Vagina (tissue), 2 donors: ENCODE results near the gene ACOX3. TPM values are rescaled to one million over a fixed set of nuclear protein-coding genes. Genes with fewer than 3 reads are reported as not detected.
A peak's percentile ranks its signal among the peaks of the same experiment; 100 is the strongest.

Experiments
- DNase-seq, 2 donors: peaks; one replicate each; pipeline ENCODE4 v3.0.0-alpha.2; 2017; ENCODE audit errors: extremely low spot score in 2 of 2
- H3K27ac ChIP-seq: fragments of 200-600 bp; sonication (generic); one replicate; pipeline ENCODE4 v1.5.1; 2019
- H3K27me3 ChIP-seq: fragments of 200-600 bp; sonication (generic); one replicate; pipeline ENCODE4 v1.5.1; 2019
- H3K36me3 ChIP-seq, 2 donors: fragments of 200-600 bp; sonication (generic); one replicate each; pipeline ENCODE4 v1.5.1; 2017 to 2019
- H3K4me1 ChIP-seq: fragments of 200-600 bp; sonication (generic); one replicate; pipeline ENCODE4 v1.5.1; 2019
- H3K4me3 ChIP-seq, 2 donors: fragments of 200-600 bp; sonication (generic); 1 replicate in 1 of 2; 2 replicates in 1 of 2; pipeline ENCODE4 v1.5.1; 2016 to 2019
- H3K9me3 ChIP-seq: fragments of 200-600 bp; sonication (generic); one replicate; pipeline ENCODE4 v1.5.1; 2019
- POLR2A ChIP-seq, 2 donors: fragments of 450-650 bp; IDR thresholded peaks; one replicate each; pipeline ENCODE4 v1.6.1; 2017; ENCODE audit warnings: antibody characterized with exemption in 2 of 2, mild to moderate bottlenecking in 2 of 2, moderate library complexity in 2 of 2
- POLR2AphosphoS5 ChIP-seq, 2 donors: sonication (generic); formaldehyde crosslinking; IDR thresholded peaks; one replicate each; pipeline ENCODE4 v1.9.0; 2017; ENCODE audit warnings: antibody characterized with exemption in 2 of 2, mild to moderate bottlenecking in 2 of 2, low read depth in 1 of 2; ENCODE audit not compliant: insufficient read depth in 1 of 2
- intact Hi-C: fragments of 100-400 bp; cut with DNase I; formaldehyde crosslinking; loops from one replicate; pipeline ENCODE4 v1.15.1; 2023
- total RNA-seq: library from RNA; depleted of rRNA; stranded (reverse); fragments of >200 nt; gene quantifications from one replicate; pipeline ENCODE4 v1.2.3, GENCODE V29; 2016
- TF ChIP-seq, protein P1 (sequence below), 3 experiments: fragments of 450-650 bp in 2 of 3; fragments of 200-600 bp in 1 of 3; sonication (generic) in 1 of 3; IDR thresholded peaks; one replicate each; pipeline ENCODE4 v1.5.1; 2017 to 2019; ENCODE audit warnings: antibody characterized with exemption in 3 of 3, mild to moderate bottlenecking in 2 of 3, moderate library complexity in 2 of 3

Gene ACOX3
- total RNA-seq, 1 donor from 2014 or later: 46.9 TPM

DNA sequence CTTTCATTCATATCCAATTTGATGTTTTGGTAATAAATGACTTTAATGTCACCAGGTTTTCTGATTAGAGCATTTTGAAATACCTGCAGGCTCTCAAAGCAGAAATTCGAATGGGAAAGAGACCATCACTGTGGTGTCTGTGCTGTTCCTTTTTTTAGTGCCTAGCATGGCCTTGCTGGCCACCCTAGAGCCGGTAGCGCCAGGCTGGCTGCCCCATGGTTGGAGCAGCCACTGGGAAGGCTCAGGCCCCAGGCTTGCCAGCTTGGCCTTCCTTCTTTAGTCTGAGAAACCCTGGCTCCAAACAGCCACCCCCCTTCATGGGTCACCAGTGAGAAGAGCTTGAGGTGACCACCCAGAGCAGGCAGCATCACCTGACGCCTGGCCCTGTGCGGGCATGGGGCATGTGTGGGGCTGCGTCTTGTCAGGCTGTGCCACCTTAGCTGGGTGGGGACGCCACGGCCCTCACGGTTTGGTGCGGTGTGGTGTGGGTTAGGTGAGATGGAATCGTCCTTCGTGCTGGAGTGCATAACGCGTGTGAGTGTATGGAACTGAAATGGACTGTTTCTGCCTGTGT, 30.0 kb upstream of the ACOX3 start:
- no peaks in the 10 kb centered on the region for H3K9me3 ChIP-seq
- TF ChIP-seq, protein P1, sequence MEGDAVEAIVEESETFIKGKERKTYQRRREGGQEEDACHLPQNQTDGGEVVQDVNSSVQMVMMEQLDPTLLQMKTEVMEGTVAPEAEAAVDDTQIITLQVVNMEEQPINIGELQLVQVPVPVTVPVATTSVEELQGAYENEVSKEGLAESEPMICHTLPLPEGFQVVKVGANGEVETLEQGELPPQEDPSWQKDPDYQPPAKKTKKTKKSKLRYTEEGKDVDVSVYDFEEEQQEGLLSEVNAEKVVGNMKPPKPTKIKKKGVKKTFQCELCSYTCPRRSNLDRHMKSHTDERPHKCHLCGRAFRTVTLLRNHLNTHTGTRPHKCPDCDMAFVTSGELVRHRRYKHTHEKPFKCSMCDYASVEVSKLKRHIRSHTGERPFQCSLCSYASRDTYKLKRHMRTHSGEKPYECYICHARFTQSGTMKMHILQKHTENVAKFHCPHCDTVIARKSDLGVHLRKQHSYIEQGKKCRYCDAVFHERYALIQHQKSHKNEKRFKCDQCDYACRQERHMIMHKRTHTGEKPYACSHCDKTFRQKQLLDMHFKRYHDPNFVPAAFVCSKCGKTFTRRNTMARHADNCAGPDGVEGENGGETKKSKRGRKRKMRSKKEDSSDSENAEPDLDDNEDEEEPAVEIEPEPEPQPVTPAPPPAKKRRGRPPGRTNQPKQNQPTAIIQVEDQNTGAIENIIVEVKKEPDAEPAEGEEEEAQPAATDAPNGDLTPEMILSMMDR (IDR thresholded peaks at IDR 0.05): no peak
- TF ChIP-seq POLR2AphosphoS5 (IDR thresholded peaks at IDR 0.05; ENCODE audit: insufficient read depth in 1 of 2, low read depth in 1 of 2) (no peak), POLR2A (IDR thresholded peaks at IDR 0.05) (no peak)
- no peaks in the 10 kb centered on the region for H3K27me3 ChIP-seq
- intact Hi-C loops: no loop called here
- H3K4me3 ChIP-seq: no peak overlapping the region
- H3K36me3 ChIP-seq: peaks cover 0 to 24% of the 10 kb centered on the region in 2 donors
- no peak for DNase-seq
- H3K27ac ChIP-seq: peak overlapping the region; percentile 71
- peaks cover 31% of the 10 kb centered on the region for H3K4me1 ChIP-seq

GRCh38 chr4:8469550-8469949, 29.0 kb upstream of the ACOX3 start:
- Histone ChIP-seq H3K4me3 (no peak overlapping the region), H3K27ac (no peak overlapping the region), H3K27me3 (no peaks in the 10 kb centered on the region), H3K4me1 (peaks cover 31% of the 10 kb centered on the region), H3K36me3 (peaks cover 0 to 33% of the 10 kb centered on the region in 2 donors), H3K9me3 (no peaks in the 10 kb centered on the region)
- intact Hi-C loops: loop anchor here (2.0 kb wide), 1 partner anchor 125 kb away; no protein-coding TSS in a partner anchor
- DNase-seq: no peak
- TF ChIP-seq POLR2AphosphoS5 (IDR thresholded peaks at IDR 0.05; ENCODE audit: insufficient read depth in 1 of 2, low read depth in 1 of 2): no peak
- no peak for TF ChIP-seq POLR2A (IDR thresholded peaks at IDR 0.05)
- TF ChIP-seq, protein P1 (IDR thresholded peaks at IDR 0.05): no peak

GRCh38 chr4:8468746-8469535, 28.4 kb upstream of the ACOX3 start:
- H3K9me3 ChIP-seq: no peaks in the 10 kb centered on the region
- intact Hi-C loops: loop anchor here (2.0 kb wide), 1 partner anchor 126 kb away; no protein-coding TSS in a partner anchor
- H3K4me3 ChIP-seq: no peak overlapping the region
- peaks cover 0 to 38% of the 10 kb centered on the region in 2 donors for H3K36me3 ChIP-seq
- no peaks in the 10 kb centered on the region for H3K27me3 ChIP-seq
- H3K27ac ChIP-seq: no peak overlapping the region
- peaks cover 28% of the 10 kb centered on the region for H3K4me1 ChIP-seq
- DNase-seq: no peak
- no peak for TF ChIP-seq POLR2AphosphoS5 (IDR thresholded peaks at IDR 0.05; ENCODE audit: insufficient read depth in 1 of 2, low read depth in 1 of 2)
- TF ChIP-seq, protein P1 (IDR thresholded peaks at IDR 0.05): peak; percentile 50 to 93 (median 83)

DNA sequence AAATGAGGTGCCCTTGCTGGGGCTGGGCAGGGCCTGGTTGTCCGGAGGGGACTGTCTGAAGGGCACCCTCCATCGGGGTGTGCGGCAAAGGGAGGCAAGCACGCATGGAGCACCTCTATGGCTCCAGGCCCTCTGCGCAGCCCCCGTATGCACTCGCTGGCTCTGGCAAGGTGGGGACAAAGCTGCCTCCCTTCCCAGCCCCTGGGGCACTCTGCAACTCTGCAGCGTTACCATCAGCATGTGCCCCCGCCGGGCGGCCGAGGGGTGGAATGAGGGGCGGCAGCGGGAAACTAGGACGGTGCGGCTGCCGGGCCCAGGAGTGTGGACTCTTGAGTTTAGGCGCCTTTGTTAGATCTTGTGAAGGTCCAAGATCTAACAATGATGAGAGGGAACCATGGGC, 26.5 kb upstream of the ACOX3 start:
- TF ChIP-seq, protein P1 (IDR thresholded peaks at IDR 0.05): no peak
- TF ChIP-seq POLR2A (IDR thresholded peaks at IDR 0.05) (no peak), POLR2AphosphoS5 (IDR thresholded peaks at IDR 0.05; ENCODE audit: insufficient read depth in 1 of 2, low read depth in 1 of 2) (no peak)
- no peak overlapping the region for H3K27ac ChIP-seq
- no peak overlapping the region for H3K4me3 ChIP-seq
- no peaks in the 10 kb centered on the region for H3K27me3 ChIP-seq
- no peak for DNase-seq
- intact Hi-C loops: no loop called here
- peaks cover 11% of the 10 kb centered on the region for H3K4me1 ChIP-seq
- no peaks in the 10 kb centered on the region for H3K9me3 ChIP-seq
- H3K36me3 ChIP-seq: peaks cover 0 to 38% of the 10 kb centered on the region in 2 donors
